Measurements from ENCODE around the gene EFHC1. TPM values are rescaled to one million over a fixed set of nuclear protein-coding genes. Genes with fewer than 3 reads are reported as not detected.

EFHC1 gene
- total RNA-seq, 1 experiment from 2014 or later, result 13.2 TPM

DNA sequence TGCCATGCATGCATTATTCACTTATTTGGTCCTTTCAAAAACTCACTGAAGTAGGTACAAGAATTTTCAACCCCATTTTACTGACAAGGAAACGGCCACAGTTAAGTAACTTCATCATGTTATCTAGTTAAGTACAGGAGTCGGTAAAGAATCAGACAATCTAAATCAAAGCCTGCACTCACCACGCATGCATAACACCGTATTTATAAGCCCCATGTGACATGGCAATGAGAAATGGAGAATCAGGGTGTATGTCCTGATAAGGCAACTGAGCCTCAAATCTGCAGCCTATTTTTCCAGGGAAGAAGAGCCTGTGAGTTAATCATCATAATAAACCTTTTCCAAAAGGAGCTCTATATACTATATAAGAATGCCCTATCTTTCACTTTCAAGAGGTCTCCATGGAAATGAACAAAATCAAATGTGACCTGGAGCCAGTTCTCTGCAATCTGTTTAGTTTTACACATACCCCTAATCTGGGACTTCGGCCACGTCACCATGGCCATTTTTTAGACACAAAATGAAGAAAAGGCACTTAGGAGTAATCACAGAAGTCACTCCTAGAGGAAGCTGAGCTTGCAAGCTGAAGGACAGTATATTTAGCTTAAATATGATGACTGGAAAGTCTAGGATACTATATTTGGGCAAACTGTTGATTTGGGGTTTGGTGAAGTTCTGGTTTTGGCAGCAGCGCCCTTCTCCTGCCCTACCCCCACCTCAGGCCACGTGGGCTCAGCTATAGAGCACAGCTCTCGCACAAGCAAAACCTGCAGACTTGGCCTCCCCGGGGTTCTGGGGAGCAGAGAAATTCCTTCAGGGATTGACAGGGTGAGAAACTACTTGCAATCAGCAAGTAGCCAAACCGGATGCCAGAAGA is 137.5 kb downstream of the EFHC1 start:
- no peak overlapping the region for H3K18ac ChIP-seq (ENCODE audit: insufficient read length, low read depth, low read length)
- H4K8ac ChIP-seq (replicated peaks; ENCODE audit: insufficient read length, low read depth, low read length), result no peak overlapping the region
- no peak overlapping the region for H2BK120ac ChIP-seq (ENCODE audit: low read depth, low read length, poor library complexity, severe bottlenecking)
- no peak for TF ChIP-seq CTCF (conservative IDR thresholded peaks at IDR 0.05)
- no peak overlapping the region for H2BK12ac ChIP-seq (ENCODE audit: insufficient read length, low read depth, low read length)
- WGBS (ENCODE audit: extremely low coverage, insufficient read length, low lambda C conversion rate), result no CpG with 5 or more reads among the region's 11 CpGs
- no peak overlapping the region for H3K9ac ChIP-seq (ENCODE audit: extremely low read depth, insufficient read length, low read length)
- peaks cover 4% of the 10 kb centered on the region; the same call in 1 of the 2 replicates for H3K4me1 ChIP-seq (ENCODE audit: insufficient read depth, low read length)
- no peak overlapping the region for H3K14ac ChIP-seq (ENCODE audit: insufficient read depth, low read length)
- Mint-ChIP-seq H3K4me1 (peaks cover 32 to 41% of the 10 kb centered on the region in 2 experiments), H3K27me3 (ENCODE audit: low read depth) (no peaks in the 10 kb centered on the region), H3K27ac (peak overlapping the region; percentile 45 to 82 (median 56); a peak in 5 of 7 replicates), H3K9me3 (no peaks in the 10 kb centered on the region), H3K4me3 (no peak overlapping the region), H3K36me3 (ENCODE audit: insufficient read depth in 1 of 3, low read depth in 3 of 3) (no peaks in the 10 kb centered on the region)
- no peaks in the 10 kb centered on the region for H3K27me3 ChIP-seq (ENCODE audit: insufficient read depth, low read length)
- no peak overlapping the region for H3K4ac ChIP-seq (ENCODE audit: low read depth, low read length)
- H4K20me1 ChIP-seq (ENCODE audit: control insufficient read depth, insufficient read depth, insufficient read length), result no peaks in the 10 kb centered on the region
- no peak overlapping the region for H3K23ac ChIP-seq (ENCODE audit: insufficient read length, low read depth, low read length)
- H3K9me3 ChIP-seq (ENCODE audit: control insufficient read depth, low read depth, low read length), result no peaks in the 10 kb centered on the region
- peak; percentile 42 for DNase-seq
- H2BK5ac ChIP-seq (ENCODE audit: insufficient read length, low read length), result no peak overlapping the region
- H2BK20ac ChIP-seq (ENCODE audit: low read depth, low read length, poor library complexity, severe bottlenecking), result no peak overlapping the region
- no peaks in the 10 kb centered on the region for H3K79me1 ChIP-seq (ENCODE audit: insufficient read depth, low read depth, low read length, poor library complexity, severe bottlenecking)
- no peak overlapping the region for H2BK15ac ChIP-seq (ENCODE audit: low read depth, low read length)
- no peaks in the 10 kb centered on the region for H3K23me2 ChIP-seq (ENCODE audit: insufficient read length, low read depth, low read length, poor library complexity, severe bottlenecking)
- no peak overlapping the region for H3K4me2 ChIP-seq (ENCODE audit: insufficient read depth, insufficient read length, low read length)
- no peak overlapping the region for H4K5ac ChIP-seq (ENCODE audit: insufficient read length, low read depth, low read length)
- no peak overlapping the region for H2AK5ac ChIP-seq (ENCODE audit: insufficient read length, low read length)
- H3K79me2 ChIP-seq (ENCODE audit: insufficient read depth, low read length), result peaks cover 2% of the 10 kb centered on the region; the same call in 1 of the 2 replicates
- no peak overlapping the region for H3K56ac ChIP-seq (ENCODE audit: insufficient read length, low read depth, low read length)
- no peak overlapping the region for H3T11ph ChIP-seq (ENCODE audit: low read length)
- H3K27ac ChIP-seq (ENCODE audit: insufficient read length, low read depth, low read length), result no peak overlapping the region
- no peak overlapping the region for H2AFZ ChIP-seq (ENCODE audit: low read length)
- H4K91ac ChIP-seq (ENCODE audit: insufficient read length, low read depth, low read length), result no peak overlapping the region

Measured in H9 (cell line).